GM23338 (cell line): ENCODE data around the gene ATP6V1A. TPM values are rescaled to one million over a fixed set of nuclear protein-coding genes. Genes with fewer than 3 reads are reported as not detected.

Experiments
- ATAC-seq: fragments of 200-7000 bp; cut with Tn5 transposase; 3 replicates; pipeline ENCODE4 v1.9.1; 2020
- DNase-seq: peaks from one replicate; pipeline ENCODE4 v3.0.0-alpha.2; 2015; ENCODE audit warnings: low spot score
- H2AFZ ChIP-seq: fragments of 200-600 bp; sonication (generic); 2 replicates; pipeline ENCODE4 v1.8.0; 2016; ENCODE audit warnings: antibody characterized with exemption, mild to moderate bottlenecking, moderate library complexity
- H3F3A ChIP-seq: fragments of 200-600 bp; sonication (generic); replicated peaks from 2 replicates; pipeline ENCODE4 v1.8.0; 2017; ENCODE audit warnings: antibody characterized with exemption, mixed run types, low read depth
- H3K27ac ChIP-seq: fragments of 200-600 bp; sonication (generic); 2 replicates; pipeline ENCODE4 v1.6.1; 2016; ENCODE audit warnings: low read depth
- H3K27me3 ChIP-seq: fragments of 200-600 bp; sonication (generic); 2 replicates; pipeline ENCODE4 v1.8.0; 2016; ENCODE audit warnings: mild to moderate bottlenecking, mixed run types, moderate library complexity; ENCODE audit not compliant: insufficient read depth
- H3K36me3 ChIP-seq: fragments of 200-600 bp; sonication (generic); 2 replicates; pipeline ENCODE4 v1.8.0; 2016; ENCODE audit warnings: mild to moderate bottlenecking; ENCODE audit not compliant: insufficient read depth
- H3K4me1 ChIP-seq: fragments of 200-600 bp; sonication (generic); 2 replicates; pipeline ENCODE4 v1.8.0; 2016; ENCODE audit warnings: mild to moderate bottlenecking, moderate library complexity; ENCODE audit not compliant: insufficient read depth
- H3K4me2 ChIP-seq: fragments of 200-600 bp; sonication (generic); 2 replicates; pipeline ENCODE4 v1.7.1; 2017; ENCODE audit warnings: mixed run types
- H3K4me3 ChIP-seq: fragments of 200-600 bp; sonication (generic); 2 replicates; pipeline ENCODE4 v1.6.1; 2016; ENCODE audit warnings: mixed run types
- H3K79me2 ChIP-seq: fragments of 200-600 bp; sonication (generic); replicated peaks from 2 replicates; pipeline ENCODE4 v1.8.0; 2017; ENCODE audit warnings: mild to moderate bottlenecking; ENCODE audit not compliant: insufficient read depth
- H3K9me2 ChIP-seq: fragments of 200-600 bp; sonication (generic); 2 replicates; pipeline ENCODE4 v1.8.0; 2017; ENCODE audit not compliant: insufficient read depth
- H4K20me1 ChIP-seq: fragments of 200-600 bp; sonication (generic); replicated peaks from 2 replicates; pipeline ENCODE4 v1.8.0; 2017; ENCODE audit warnings: mild to moderate bottlenecking; ENCODE audit not compliant: insufficient read depth
- H3K27ac Mint-ChIP-seq: 2 replicates; pipeline ENCODE4 v1.8.0; 2020; ENCODE audit warnings: inconsistent platforms, mild to moderate bottlenecking, moderate library complexity, mixed read lengths
- H3K27me3 Mint-ChIP-seq: 3 replicates; pipeline ENCODE4 v1.8.0; 2022; ENCODE audit warnings: low read depth, mild to moderate bottlenecking, moderate library complexity, mixed read lengths, inconsistent platforms; ENCODE audit not compliant: insufficient read depth, poor library complexity
- H3K36me3 Mint-ChIP-seq: 3 replicates; pipeline ENCODE4 v1.8.0; 2021; ENCODE audit warnings: low read depth, mild to moderate bottlenecking, inconsistent platforms, moderate library complexity, mixed read lengths
- H3K4me1 Mint-ChIP-seq: 3 replicates; pipeline ENCODE4 v1.8.0; 2020; ENCODE audit warnings: mild to moderate bottlenecking, inconsistent platforms, mixed read lengths
- H3K4me3 Mint-ChIP-seq: 3 replicates; pipeline ENCODE4 v1.8.0; 2021; ENCODE audit warnings: moderate library complexity, mild to moderate bottlenecking, inconsistent platforms, mixed read lengths
- H3K9me3 Mint-ChIP-seq: 3 replicates; pipeline ENCODE4 v1.8.0; 2020; ENCODE audit warnings: moderate library complexity, mild to moderate bottlenecking, inconsistent platforms, mixed read lengths
- CREB1 ChIP-seq: fragments of 250-450 bp; sonication (Bioruptor Pico); IDR thresholded peaks from 2 replicates; pipeline ENCODE4 v1.5.0; 2020; ENCODE audit warnings: low read depth, mild to moderate bottlenecking, moderate library complexity
- EZH2 ChIP-seq: fragments of 200-600 bp; sonication (generic); IDR thresholded peaks from one replicate; pipeline ENCODE4 v1.8.0; 2017; ENCODE audit warnings: antibody characterized with exemption, mild to moderate bottlenecking, low read depth; ENCODE audit not compliant: unreplicated experiment
- JUNB ChIP-seq: IDR thresholded peaks from one replicate; pipeline ENCODE4 v1.6.1; 2016; ENCODE audit warnings: antibody characterized with exemption; ENCODE audit not compliant: unreplicated experiment
- POLR2AphosphoS5 ChIP-seq: IDR thresholded peaks from 2 replicates; pipeline ENCODE4 v1.6.1; 2016; ENCODE audit warnings: antibody characterized with exemption, low read depth
- STAT1 ChIP-seq: IDR thresholded peaks from one replicate; pipeline ENCODE4 v1.6.1; 2016; ENCODE audit warnings: antibody characterized with exemption; ENCODE audit not compliant: unreplicated experiment
- ZNF114 ChIP-seq: fragments of 250-450 bp; sonication (Bioruptor Pico); IDR thresholded peaks from 2 replicates; pipeline ENCODE4 v1.5.0; 2020; ENCODE audit warnings: mild to moderate bottlenecking, moderate library complexity
- ZNF331 ChIP-seq: fragments of 250-450 bp; sonication (Bioruptor Pico); IDR thresholded peaks from 2 replicates; pipeline ENCODE4 v1.5.0; 2020; ENCODE audit warnings: low read depth, mild to moderate bottlenecking, moderate library complexity
- polyA plus RNA-seq: library from polyadenylated mRNA; unstranded; fragments of >200 nt; fragmentation: Nextera tagmentation; extraction: Ambion mirVana; gene quantifications from 2 replicates; pipeline ENCODE4 v1.2.1, GENCODE V29; 2016
- total RNA-seq: library from RNA; depleted of rRNA; stranded (reverse); fragments of >200 nt; shearing (Covaris generic); gene quantifications from 2 replicates; pipeline ENCODE4 v1.2.3, GENCODE V29; 2014
- TF ChIP-seq, protein P1 (sequence below): fragments of 250-450 bp; sonication (Bioruptor Pico); IDR thresholded peaks from 2 replicates; pipeline ENCODE4 v1.5.0; 2020; ENCODE audit warnings: mild to moderate bottlenecking, moderate library complexity
- TF ChIP-seq, protein P2 (sequence below): IDR thresholded peaks from one replicate; pipeline ENCODE4 v1.6.1; 2018; ENCODE audit warnings: antibody characterized with exemption; ENCODE audit not compliant: unreplicated experiment
- TF ChIP-seq, protein P3 (sequence below): IDR thresholded peaks from 2 replicates; pipeline ENCODE4 v1.6.1; 2016; ENCODE audit warnings: antibody characterized with exemption
- TF ChIP-seq, protein P4 (sequence below), 2 experiments: fragments of 200-600 bp in 1 of 2; sonication (generic) in 1 of 2; conservative IDR thresholded peaks; 2 replicates each; pipeline versions ENCODE4 v1.5.1 to v1.6.1; 2016 to 2017; ENCODE audit warnings: antibody characterized with exemption in 2 of 2, low read depth in 2 of 2, mild to moderate bottlenecking in 2 of 2, moderate library complexity in 1 of 2

The ATP6V1A gene
- total and polyA plus RNA-seq, 2 experiments from 2014 or later, result 38.0 to 87.3 TPM

DNA sequence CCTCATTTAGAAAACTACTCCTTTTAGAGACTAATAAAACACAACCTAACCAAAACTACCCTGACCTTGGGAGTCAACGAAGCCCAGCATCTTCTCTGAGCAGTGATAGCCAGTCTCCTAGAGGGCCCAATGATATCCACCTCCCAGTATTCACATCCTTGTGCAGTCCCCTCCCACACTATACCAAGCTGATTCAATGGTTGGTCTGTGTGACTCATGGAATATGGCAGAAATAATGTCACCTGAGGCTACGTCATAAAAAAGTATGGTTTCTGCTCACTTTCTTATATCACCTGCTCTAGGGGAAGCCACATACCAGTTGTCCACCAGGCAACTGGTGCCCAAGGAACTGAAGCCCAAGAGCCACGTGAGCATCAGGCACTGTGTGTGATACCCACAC is 29.0 kb upstream of the ATP6V1A start:
- Histone ChIP-seq H3F3A (no peaks in the 10 kb centered on the region), H3K27ac (no peak overlapping the region), H3K4me2 (no peak overlapping the region), H4K20me1 (0 out of 2 replicates have a peak, but pooled peaks cover 4% of the 10 kb centered on the region), H2AFZ (no peak overlapping the region), H3K79me2 (0 out of 2 replicates have a peak, but pooled peaks cover 5% of the 10 kb centered on the region), H3K4me1 (no peaks in the 10 kb centered on the region), H3K9me2 (no peaks in the 10 kb centered on the region), H3K27me3 (no peaks in the 10 kb centered on the region), H3K4me3 (no peak overlapping the region), H3K36me3 (peaks cover 24% of the 10 kb centered on the region; the same call in 1 of the 2 replicates)
- Mint-ChIP-seq H3K36me3 (peaks cover 42% of the 10 kb centered on the region), H3K4me3 (no peak overlapping the region), H3K9me3 (no peaks in the 10 kb centered on the region), H3K4me1 (no peaks in the 10 kb centered on the region), H3K27me3 (peaks cover 7% of the 10 kb centered on the region), H3K27ac (no peak overlapping the region)
- TF ChIP-seq ZNF331 (no peak), EZH2 (no peak), POLR2AphosphoS5 (no peak), JUNB (no peak), STAT1 (no peak), ZNF114 (CRISPR knock-in tag) (no peak), CREB1 (CRISPR knock-in tag) (no peak)
- TF ChIP-seq, protein P1, sequence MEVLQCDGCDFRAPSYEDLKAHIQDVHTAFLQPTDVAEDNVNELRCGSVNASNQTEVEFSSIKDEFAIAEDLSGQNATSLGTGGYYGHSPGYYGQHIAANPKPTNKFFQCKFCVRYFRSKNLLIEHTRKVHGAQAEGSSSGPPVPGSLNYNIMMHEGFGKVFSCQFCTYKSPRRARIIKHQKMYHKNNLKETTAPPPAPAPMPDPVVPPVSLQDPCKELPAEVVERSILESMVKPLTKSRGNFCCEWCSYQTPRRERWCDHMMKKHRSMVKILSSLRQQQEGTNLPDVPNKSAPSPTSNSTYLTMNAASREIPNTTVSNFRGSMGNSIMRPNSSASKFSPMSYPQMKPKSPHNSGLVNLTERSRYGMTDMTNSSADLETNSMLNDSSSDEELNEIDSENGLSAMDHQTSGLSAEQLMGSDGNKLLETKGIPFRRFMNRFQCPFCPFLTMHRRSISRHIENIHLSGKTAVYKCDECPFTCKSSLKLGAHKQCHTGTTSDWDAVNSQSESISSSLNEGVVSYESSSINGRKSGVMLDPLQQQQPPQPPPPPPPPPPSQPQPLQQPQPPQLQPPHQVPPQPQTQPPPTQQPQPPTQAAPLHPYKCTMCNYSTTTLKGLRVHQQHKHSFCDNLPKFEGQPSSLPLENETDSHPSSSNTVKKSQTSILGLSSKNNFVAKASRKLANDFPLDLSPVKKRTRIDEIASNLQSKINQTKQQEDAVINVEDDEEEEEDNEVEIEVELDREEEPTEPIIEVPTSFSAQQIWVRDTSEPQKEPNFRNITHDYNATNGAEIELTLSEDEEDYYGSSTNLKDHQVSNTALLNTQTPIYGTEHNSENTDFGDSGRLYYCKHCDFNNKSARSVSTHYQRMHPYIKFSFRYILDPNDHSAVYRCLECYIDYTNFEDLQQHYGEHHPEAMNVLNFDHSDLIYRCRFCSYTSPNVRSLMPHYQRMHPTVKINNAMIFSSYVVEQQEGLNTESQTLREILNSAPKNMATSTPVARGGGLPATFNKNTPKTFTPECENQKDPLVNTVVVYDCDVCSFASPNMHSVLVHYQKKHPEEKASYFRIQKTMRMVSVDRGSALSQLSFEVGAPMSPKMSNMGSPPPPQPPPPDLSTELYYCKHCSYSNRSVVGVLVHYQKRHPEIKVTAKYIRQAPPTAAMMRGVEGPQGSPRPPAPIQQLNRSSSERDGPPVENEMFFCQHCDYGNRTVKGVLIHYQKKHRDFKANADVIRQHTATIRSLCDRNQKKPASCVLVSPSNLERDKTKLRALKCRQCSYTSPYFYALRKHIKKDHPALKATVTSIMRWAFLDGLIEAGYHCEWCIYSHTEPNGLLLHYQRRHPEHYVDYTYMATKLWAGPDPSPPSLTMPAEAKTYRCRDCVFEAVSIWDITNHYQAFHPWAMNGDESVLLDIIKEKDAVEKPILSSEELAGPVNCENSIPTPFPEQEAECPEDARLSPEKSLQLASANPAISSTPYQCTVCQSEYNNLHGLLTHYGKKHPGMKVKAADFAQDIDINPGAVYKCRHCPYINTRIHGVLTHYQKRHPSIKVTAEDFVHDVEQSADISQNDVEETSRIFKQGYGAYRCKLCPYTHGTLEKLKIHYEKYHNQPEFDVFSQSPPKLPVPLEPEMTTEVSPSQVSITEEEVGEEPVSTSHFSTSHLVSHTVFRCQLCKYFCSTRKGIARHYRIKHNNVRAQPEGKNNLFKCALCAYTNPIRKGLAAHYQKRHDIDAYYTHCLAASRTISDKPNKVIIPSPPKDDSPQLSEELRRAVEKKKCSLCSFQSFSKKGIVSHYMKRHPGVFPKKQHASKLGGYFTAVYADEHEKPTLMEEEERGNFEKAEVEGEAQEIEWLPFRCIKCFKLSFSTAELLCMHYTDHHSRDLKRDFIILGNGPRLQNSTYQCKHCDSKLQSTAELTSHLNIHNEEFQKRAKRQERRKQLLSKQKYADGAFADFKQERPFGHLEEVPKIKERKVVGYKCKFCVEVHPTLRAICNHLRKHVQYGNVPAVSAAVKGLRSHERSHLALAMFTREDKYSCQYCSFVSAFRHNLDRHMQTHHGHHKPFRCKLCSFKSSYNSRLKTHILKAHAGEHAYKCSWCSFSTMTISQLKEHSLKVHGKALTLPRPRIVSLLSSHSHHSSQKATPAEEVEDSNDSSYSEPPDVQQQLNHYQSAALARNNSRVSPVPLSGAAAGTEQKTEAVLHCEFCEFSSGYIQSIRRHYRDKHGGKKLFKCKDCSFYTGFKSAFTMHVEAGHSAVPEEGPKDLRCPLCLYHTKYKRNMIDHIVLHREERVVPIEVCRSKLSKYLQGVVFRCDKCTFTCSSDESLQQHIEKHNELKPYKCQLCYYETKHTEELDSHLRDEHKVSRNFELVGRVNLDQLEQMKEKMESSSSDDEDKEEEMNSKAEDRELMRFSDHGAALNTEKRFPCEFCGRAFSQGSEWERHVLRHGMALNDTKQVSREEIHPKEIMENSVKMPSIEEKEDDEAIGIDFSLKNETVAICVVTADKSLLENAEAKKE (CRISPR knock-in tag), result no peak
- TF ChIP-seq, protein P2, sequence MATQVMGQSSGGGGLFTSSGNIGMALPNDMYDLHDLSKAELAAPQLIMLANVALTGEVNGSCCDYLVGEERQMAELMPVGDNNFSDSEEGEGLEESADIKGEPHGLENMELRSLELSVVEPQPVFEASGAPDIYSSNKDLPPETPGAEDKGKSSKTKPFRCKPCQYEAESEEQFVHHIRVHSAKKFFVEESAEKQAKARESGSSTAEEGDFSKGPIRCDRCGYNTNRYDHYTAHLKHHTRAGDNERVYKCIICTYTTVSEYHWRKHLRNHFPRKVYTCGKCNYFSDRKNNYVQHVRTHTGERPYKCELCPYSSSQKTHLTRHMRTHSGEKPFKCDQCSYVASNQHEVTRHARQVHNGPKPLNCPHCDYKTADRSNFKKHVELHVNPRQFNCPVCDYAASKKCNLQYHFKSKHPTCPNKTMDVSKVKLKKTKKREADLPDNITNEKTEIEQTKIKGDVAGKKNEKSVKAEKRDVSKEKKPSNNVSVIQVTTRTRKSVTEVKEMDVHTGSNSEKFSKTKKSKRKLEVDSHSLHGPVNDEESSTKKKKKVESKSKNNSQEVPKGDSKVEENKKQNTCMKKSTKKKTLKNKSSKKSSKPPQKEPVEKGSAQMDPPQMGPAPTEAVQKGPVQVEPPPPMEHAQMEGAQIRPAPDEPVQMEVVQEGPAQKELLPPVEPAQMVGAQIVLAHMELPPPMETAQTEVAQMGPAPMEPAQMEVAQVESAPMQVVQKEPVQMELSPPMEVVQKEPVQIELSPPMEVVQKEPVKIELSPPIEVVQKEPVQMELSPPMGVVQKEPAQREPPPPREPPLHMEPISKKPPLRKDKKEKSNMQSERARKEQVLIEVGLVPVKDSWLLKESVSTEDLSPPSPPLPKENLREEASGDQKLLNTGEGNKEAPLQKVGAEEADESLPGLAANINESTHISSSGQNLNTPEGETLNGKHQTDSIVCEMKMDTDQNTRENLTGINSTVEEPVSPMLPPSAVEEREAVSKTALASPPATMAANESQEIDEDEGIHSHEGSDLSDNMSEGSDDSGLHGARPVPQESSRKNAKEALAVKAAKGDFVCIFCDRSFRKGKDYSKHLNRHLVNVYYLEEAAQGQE, result no peak
- TF ChIP-seq, protein P3, sequence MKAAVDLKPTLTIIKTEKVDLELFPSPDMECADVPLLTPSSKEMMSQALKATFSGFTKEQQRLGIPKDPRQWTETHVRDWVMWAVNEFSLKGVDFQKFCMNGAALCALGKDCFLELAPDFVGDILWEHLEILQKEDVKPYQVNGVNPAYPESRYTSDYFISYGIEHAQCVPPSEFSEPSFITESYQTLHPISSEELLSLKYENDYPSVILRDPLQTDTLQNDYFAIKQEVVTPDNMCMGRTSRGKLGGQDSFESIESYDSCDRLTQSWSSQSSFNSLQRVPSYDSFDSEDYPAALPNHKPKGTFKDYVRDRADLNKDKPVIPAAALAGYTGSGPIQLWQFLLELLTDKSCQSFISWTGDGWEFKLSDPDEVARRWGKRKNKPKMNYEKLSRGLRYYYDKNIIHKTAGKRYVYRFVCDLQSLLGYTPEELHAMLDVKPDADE, result no peak
- TF ChIP-seq, protein P4, sequence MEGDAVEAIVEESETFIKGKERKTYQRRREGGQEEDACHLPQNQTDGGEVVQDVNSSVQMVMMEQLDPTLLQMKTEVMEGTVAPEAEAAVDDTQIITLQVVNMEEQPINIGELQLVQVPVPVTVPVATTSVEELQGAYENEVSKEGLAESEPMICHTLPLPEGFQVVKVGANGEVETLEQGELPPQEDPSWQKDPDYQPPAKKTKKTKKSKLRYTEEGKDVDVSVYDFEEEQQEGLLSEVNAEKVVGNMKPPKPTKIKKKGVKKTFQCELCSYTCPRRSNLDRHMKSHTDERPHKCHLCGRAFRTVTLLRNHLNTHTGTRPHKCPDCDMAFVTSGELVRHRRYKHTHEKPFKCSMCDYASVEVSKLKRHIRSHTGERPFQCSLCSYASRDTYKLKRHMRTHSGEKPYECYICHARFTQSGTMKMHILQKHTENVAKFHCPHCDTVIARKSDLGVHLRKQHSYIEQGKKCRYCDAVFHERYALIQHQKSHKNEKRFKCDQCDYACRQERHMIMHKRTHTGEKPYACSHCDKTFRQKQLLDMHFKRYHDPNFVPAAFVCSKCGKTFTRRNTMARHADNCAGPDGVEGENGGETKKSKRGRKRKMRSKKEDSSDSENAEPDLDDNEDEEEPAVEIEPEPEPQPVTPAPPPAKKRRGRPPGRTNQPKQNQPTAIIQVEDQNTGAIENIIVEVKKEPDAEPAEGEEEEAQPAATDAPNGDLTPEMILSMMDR (conservative IDR thresholded peaks at IDR 0.05; ENCODE audit: low read depth in 2 of 2), result no peak
- no peak for DNase-seq
- ATAC-seq, result peak; percentile 67
